ENCODE data around the gene TBC1D13.

GRCh38 chr9:128764361-128764760 is 22.7 kb upstream of the TBC1D13 start:
- no peak for TF ChIP-seq POLR2A (IDR thresholded peaks at IDR 0.05)
- no peak for TF ChIP-seq CTCF (IDR thresholded peaks at IDR 0.05)

Data from ovary (tissue), 3 donors.